GM12878 (cell line): Measurements from ENCODE around the gene SEC24C.

Experiments
- CHD2 ChIP-seq: IDR thresholded peaks from 2 replicates; pipeline ENCODE4 v1.6.1; 2011; ENCODE audit warnings: low read depth, low read length, improper control_type of control experiment, borderline replicate concordance
- EP300 ChIP-seq, 2 experiments: fragments of 150-350 bp in 1 of 2; IDR thresholded peaks; 2 replicates each; pipeline ENCODE4 v1.6.1; 2011 to 2012; ENCODE audit warnings: low read depth in 2 of 2, low read length in 2 of 2, borderline replicate concordance in 1 of 2, improper control_type of control experiment in 1 of 2, inconsistent platforms in 1 of 2; ENCODE audit not compliant: control insufficient read depth in 1 of 2
- GATAD2B ChIP-seq: fragments of 450-650 bp; conservative IDR thresholded peaks from 2 replicates; pipeline ENCODE4 v1.6.1; 2017; ENCODE audit warnings: low read depth, mild to moderate bottlenecking, moderate library complexity
- HDGF ChIP-seq: fragments of 450-650 bp; IDR thresholded peaks from 2 replicates; pipeline ENCODE4 v1.6.1; 2016; ENCODE audit warnings: antibody characterized with exemption
- POLR2AphosphoS5 ChIP-seq: IDR thresholded peaks from 2 replicates; pipeline ENCODE4 v1.6.1; 2011; ENCODE audit warnings: mild to moderate bottlenecking, low read length, inconsistent platforms
- RAD21 ChIP-seq: IDR thresholded peaks from 2 replicates; pipeline ENCODE4 v1.6.1; 2011; ENCODE audit warnings: mild to moderate bottlenecking, low read depth, low read length, moderate library complexity; ENCODE audit not compliant: insufficient read depth
- RFX5 ChIP-seq: IDR thresholded peaks from 2 replicates; pipeline ENCODE4 v1.6.1; 2011; ENCODE audit warnings: low read depth, low read length, improper control_type of control experiment
- YY1 ChIP-seq: IDR thresholded peaks from 2 replicates; pipeline ENCODE4 v1.6.1; 2011; ENCODE audit warnings: low read depth, mild to moderate bottlenecking, low read length
- ZNF24 ChIP-seq: fragments of 450-650 bp; IDR thresholded peaks from 2 replicates; pipeline ENCODE4 v1.6.1; 2017; ENCODE audit warnings: antibody characterized with exemption, mild to moderate bottlenecking
- ZSCAN29 ChIP-seq: fragments of 450-650 bp; IDR thresholded peaks from 2 replicates; pipeline ENCODE4 v1.6.1; 2017; ENCODE audit warnings: mild to moderate bottlenecking, moderate library complexity

DNA sequence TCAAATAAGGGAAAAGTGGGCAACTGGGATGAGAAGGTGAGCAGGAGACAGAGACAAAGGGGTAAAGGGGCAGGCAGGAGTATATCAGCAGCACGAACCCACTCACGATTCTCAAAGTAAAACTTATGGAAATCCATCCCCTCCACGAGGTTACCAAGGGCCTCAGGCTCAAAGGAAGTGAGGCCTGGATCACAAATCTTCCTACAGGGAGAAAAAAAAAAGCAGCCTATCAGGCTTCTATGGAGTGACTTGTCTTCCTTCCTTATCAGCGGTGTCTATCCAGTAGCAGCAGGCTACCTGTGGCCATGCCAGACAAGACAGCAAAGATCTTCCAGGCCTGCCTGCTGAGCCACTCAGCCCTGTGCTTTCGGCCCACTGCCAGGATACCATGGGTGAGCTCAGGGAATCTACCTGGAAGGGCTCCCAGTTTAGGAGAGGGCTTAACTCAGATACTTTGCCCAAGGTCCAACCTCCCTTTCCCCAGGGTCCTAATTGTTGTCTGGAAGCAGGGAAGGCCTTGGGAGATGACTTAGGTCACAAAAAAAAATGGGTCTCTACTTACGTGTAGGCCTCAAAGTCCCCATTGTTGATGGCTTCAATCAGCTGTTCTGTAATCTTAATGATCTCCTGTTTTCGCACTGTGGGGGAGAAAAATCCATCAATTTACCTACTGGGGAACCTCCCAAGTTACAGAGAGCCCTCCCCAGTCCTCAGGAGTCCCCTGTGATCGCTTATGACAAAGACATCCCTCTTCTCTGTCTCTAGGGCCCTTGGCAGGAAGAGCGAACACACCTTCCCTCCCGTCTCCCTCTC is 73.0 kb downstream of the SEC24C start:
- TF ChIP-seq YY1 (no peak), CHD2 (no peak), POLR2AphosphoS5 (no peak), ZNF24 (no peak), ZSCAN29 (no peak), GATAD2B (no peak), HDGF (no peak), EP300 (IDR thresholded peaks at IDR 0.05; ENCODE audit: borderline replicate concordance in 1 of 2, control insufficient read depth in 1 of 2, low read depth in 2 of 2, low read length in 2 of 2) (no peak), RFX5 (no peak), RAD21 (no peak)
